ENCODE data around the gene CASP8. TPM values are rescaled to one million over a fixed set of nuclear protein-coding genes. Genes with fewer than 3 reads are reported as not detected.

The CASP8 gene
- total and polyA plus RNA-seq, 2 of the 13 experiments (the other 11 are each of a cell fraction or from before 2014, with no cell fraction given): 25.0 to 52.8 TPM

- TF ChIP-seq ZNF501 (CRISPR knock-in tag; IDR thresholded peaks at IDR 0.05) (0 out of 2 replicates have a peak, but pooled peaks have one; percentile 67), HOXA3 (CRISPR knock-in tag; IDR thresholded peaks at IDR 0.05) (peak; percentile 54; the same call in 1 of the 2 replicates), ZNF274 (CRISPR knock-in tag; IDR thresholded peaks at IDR 0.05) (peak; percentile 41; the same call in 1 of the 2 replicates), HDAC2 (CRISPR knock-in tag; IDR thresholded peaks at IDR 0.05) (peak; percentile 25; the same call in 1 of the 2 replicates), ZKSCAN8 (CRISPR knock-in tag; IDR thresholded peaks at IDR 0.05; ENCODE audit: borderline replicate concordance) (no peak), GLMP (CRISPR knock-in tag; IDR thresholded peaks at IDR 0.05; ENCODE audit: borderline replicate concordance) (no peak), IRF9 (CRISPR knock-in tag; IDR thresholded peaks at IDR 0.05; ENCODE audit: borderline replicate concordance) (no peak), ZFY (CRISPR knock-in tag; IDR thresholded peaks at IDR 0.05) (peak; percentile 71), FOSL2 (CRISPR knock-in tag; IDR thresholded peaks at IDR 0.05) (peak; percentile 88), ZNF17 (CRISPR knock-in tag; IDR thresholded peaks at IDR 0.05) (no peak), RCOR2 (CRISPR knock-in tag; IDR thresholded peaks at IDR 0.05) (peak; percentile 35; the same call in 1 of the 2 replicates)
Measured at GRCh38 chr2:201260302-201260800, at the start of gene CASP8 (continued).

- intact Hi-C loops (cut with micrococcal nuclease; ENCODE audit: unreplicated experiment) (no loop called here), in situ Hi-C loops (cut with HindIII; ENCODE audit: extremely low pct_ligation_motif_present, low pct_unique_long_range_greater_than_20kb) (no loop called here)
- Histone ChIP-seq H3K79me2 (ENCODE audit: insufficient read depth, low read length) (no peaks in the 10 kb centered on the region), H3K9me3 (ENCODE audit: low read length) (no peaks in the 10 kb centered on the region), H2AFZ (ENCODE audit: low read length) (no peak overlapping the region), H3K27ac (ENCODE audit: extremely low read length, insufficient read depth, low read length) (no peak overlapping the region), H3K4me2 (ENCODE audit: low read depth, low read length) (no peak overlapping the region), H3K9ac (ENCODE audit: insufficient read depth, low read depth, low read length) (no peak overlapping the region), H3K27me3 (ENCODE audit: control insufficient read depth in 1 of 2, insufficient read depth in 2 of 2, low read length in 2 of 2) (no peaks in the 10 kb centered on the region), H3K4me1 (ENCODE audit: insufficient read depth, low read length) (peaks cover 14% of the 10 kb centered on the region), H3K36me3 (replicated peaks in 1 of 2; ENCODE audit: control insufficient read depth in 1 of 2, insufficient read depth in 2 of 2, low read length in 2 of 2) (peaks cover 15 to 43% of the 10 kb centered on the region in 2 experiments), H4K20me1 (ENCODE audit: insufficient read depth, low read length) (no peaks in the 10 kb centered on the region), H3K4me3 (replicated peaks in 1 of 3; ENCODE audit: insufficient read depth in 1 of 3, low read depth in 2 of 3, low read length in 3 of 3) (no peak overlapping the region)
- ATAC-seq (no peak), DNase-seq (ENCODE audit: low spot score) (no peak), FAIRE-seq (no peak)
- POLR2A ChIA-PET: no interaction called here
- CTCF ChIA-PET (ENCODE audit: low intra/inter-chr PET ratio, low total read pairs): no interaction called here
- 95% methylated on average over 4 of the region's 4 CpGs for WGBS (ENCODE audit: low lambda C conversion rate)
- no TSS peak for BruUV-seq (replicated peaks)
- no peak for TF ChIP-seq PHF20 (CRISPR knock-in tag; IDR thresholded peaks at IDR 0.05)
- no peak for TF ChIP-seq ARNT (IDR thresholded peaks at IDR 0.05)
- TF ChIP-seq POLR2AphosphoS2 (IDR thresholded peaks at IDR 0.05; ENCODE audit: low read depth, low read length): no peak
- TF ChIP-seq HMGXB3 (CRISPR knock-in tag; IDR thresholded peaks at IDR 0.05; ENCODE audit: borderline replicate concordance): no peak
Measured at GRCh38 chr2:201215963-201216362, 44.4 kb upstream of the CASP8 start.

Data from HepG2 (cell line).